ENCODE results near the gene CBARP.

The CBARP gene

DNA sequence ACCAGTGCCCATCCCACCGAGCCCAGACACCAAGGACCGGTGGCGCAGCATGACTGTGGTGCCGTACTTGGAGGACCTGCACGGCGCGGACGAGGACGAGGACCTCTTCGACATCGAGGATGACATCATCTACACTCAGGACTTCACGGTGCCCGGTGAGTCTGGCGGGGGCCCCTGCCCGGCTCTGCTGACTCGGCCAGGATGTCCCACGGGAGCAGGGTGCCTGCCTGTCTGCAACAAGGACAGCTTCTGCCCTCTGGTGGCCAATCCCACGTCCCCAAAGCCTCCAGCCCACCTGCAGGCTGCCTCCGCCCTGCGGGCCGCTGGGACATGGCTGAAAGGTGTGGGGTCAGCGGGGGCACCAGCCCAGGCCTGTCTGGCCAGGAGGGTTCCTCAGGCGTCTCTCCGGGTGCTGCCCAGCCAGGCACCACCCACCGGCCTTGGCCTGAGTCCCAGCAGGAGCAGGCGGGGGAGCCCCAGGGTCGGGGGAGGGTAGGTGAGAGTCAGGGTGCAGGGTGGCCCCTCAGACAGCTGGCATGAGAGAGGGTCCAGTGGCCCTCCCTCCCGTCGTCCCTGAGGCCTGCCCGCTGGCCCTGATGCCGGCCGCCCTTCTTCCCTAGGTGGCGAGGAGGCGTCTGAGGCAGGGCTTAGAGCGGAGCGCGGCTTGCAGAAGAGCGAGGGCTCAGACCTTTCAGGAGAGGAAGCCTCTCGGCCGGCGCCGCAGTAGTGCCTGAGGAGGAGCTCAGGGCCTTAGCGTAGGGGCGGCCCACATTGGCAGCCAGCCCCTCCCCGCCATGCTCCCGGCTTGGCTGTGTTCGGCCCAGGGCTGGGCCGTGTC, 14.6 kb downstream of the CBARP start (continued):
- 0 out of 2 replicates have a peak, but pooled peaks have one; percentile 4 for TF ChIP-seq SP2 (tag by site-specific recombination; IDR thresholded peaks at IDR 0.05)
- TF ChIP-seq, protein P1, sequence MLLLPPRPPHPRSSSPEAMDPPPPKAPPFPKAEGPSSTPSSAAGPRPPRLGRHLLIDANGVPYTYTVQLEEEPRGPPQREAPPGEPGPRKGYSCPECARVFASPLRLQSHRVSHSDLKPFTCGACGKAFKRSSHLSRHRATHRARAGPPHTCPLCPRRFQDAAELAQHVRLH (tag by site-specific recombination; IDR thresholded peaks at IDR 0.05), result no peak
- TF ChIP-seq ZNF791 (tag by site-specific recombination; IDR thresholded peaks at IDR 0.05), result no peak
- TF ChIP-seq, protein P2, sequence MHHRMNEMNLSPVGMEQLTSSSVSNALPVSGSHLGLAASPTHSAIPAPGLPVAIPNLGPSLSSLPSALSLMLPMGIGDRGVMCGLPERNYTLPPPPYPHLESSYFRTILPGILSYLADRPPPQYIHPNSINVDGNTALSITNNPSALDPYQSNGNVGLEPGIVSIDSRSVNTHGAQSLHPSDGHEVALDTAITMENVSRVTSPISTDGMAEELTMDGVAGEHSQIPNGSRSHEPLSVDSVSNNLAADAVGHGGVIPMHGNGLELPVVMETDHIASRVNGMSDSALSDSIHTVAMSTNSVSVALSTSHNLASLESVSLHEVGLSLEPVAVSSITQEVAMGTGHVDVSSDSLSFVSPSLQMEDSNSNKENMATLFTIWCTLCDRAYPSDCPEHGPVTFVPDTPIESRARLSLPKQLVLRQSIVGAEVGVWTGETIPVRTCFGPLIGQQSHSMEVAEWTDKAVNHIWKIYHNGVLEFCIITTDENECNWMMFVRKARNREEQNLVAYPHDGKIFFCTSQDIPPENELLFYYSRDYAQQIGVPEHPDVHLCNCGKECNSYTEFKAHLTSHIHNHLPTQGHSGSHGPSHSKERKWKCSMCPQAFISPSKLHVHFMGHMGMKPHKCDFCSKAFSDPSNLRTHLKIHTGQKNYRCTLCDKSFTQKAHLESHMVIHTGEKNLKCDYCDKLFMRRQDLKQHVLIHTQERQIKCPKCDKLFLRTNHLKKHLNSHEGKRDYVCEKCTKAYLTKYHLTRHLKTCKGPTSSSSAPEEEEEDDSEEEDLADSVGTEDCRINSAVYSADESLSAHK (tag by site-specific recombination; IDR thresholded peaks at IDR 0.05), result no peak
- TF ChIP-seq ZNF416 (tag by site-specific recombination; IDR thresholded peaks at IDR 0.05), result no peak
- no peak for TF ChIP-seq ZNF174 (tag by site-specific recombination; IDR thresholded peaks at IDR 0.05)
- TF ChIP-seq ZNF621 (tag by site-specific recombination; IDR thresholded peaks at IDR 0.05), result no peak
- TF ChIP-seq OVOL3 (tag by site-specific recombination; IDR thresholded peaks at IDR 0.05), result no peak
- TF ChIP-seq FEZF1 (tag by site-specific recombination; IDR thresholded peaks at IDR 0.05), result no peak
- no peak for TF ChIP-seq ZSCAN16 (tag by site-specific recombination; IDR thresholded peaks at IDR 0.05)
- TF ChIP-seq, protein P3, sequence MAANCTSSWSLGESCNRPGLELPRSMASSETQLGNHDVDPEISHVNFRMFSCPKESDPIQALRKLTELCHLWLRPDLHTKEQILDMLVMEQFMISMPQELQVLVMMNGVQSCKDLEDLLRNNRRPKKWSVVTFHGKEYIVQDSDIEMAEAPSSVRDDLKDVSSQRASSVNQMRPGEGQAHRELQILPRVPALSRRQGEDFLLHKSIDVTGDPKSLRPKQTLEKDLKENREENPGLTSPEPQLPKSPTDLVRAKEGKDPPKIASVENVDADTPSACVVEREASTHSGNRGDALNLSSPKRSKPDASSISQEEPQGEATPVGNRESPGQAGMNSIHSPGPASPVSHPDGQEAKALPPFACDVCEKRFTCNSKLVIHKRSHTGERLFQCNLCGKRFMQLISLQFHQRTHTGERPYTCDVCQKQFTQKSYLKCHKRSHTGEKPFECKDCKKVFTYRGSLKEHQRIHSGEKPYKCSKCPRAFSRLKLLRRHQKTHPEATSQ (tag by site-specific recombination; IDR thresholded peaks at IDR 0.05), result no peak
- TF ChIP-seq, protein P4, sequence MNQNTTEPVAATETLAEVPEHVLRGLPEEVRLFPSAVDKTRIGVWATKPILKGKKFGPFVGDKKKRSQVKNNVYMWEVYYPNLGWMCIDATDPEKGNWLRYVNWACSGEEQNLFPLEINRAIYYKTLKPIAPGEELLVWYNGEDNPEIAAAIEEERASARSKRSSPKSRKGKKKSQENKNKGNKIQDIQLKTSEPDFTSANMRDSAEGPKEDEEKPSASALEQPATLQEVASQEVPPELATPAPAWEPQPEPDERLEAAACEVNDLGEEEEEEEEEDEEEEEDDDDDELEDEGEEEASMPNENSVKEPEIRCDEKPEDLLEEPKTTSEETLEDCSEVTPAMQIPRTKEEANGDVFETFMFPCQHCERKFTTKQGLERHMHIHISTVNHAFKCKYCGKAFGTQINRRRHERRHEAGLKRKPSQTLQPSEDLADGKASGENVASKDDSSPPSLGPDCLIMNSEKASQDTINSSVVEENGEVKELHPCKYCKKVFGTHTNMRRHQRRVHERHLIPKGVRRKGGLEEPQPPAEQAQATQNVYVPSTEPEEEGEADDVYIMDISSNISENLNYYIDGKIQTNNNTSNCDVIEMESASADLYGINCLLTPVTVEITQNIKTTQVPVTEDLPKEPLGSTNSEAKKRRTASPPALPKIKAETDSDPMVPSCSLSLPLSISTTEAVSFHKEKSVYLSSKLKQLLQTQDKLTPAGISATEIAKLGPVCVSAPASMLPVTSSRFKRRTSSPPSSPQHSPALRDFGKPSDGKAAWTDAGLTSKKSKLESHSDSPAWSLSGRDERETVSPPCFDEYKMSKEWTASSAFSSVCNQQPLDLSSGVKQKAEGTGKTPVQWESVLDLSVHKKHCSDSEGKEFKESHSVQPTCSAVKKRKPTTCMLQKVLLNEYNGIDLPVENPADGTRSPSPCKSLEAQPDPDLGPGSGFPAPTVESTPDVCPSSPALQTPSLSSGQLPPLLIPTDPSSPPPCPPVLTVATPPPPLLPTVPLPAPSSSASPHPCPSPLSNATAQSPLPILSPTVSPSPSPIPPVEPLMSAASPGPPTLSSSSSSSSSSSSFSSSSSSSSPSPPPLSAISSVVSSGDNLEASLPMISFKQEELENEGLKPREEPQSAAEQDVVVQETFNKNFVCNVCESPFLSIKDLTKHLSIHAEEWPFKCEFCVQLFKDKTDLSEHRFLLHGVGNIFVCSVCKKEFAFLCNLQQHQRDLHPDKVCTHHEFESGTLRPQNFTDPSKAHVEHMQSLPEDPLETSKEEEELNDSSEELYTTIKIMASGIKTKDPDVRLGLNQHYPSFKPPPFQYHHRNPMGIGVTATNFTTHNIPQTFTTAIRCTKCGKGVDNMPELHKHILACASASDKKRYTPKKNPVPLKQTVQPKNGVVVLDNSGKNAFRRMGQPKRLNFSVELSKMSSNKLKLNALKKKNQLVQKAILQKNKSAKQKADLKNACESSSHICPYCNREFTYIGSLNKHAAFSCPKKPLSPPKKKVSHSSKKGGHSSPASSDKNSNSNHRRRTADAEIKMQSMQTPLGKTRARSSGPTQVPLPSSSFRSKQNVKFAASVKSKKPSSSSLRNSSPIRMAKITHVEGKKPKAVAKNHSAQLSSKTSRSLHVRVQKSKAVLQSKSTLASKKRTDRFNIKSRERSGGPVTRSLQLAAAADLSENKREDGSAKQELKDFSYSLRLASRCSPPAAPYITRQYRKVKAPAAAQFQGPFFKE (tag by site-specific recombination; IDR thresholded peaks at IDR 0.05; ENCODE audit: borderline replicate concordance), result no peak
- no peak for TF ChIP-seq ZNF404 (tag by site-specific recombination; IDR thresholded peaks at IDR 0.05)
- TF ChIP-seq ZNF571 (tag by site-specific recombination; IDR thresholded peaks at IDR 0.05), result no peak
- no peak for TF ChIP-seq ZNF184 (tag by site-specific recombination; IDR thresholded peaks at IDR 0.05)
- TF ChIP-seq ZNF133 (tag by site-specific recombination; IDR thresholded peaks at IDR 0.05), result no peak
- TF ChIP-seq ZFP37 (tag by site-specific recombination; IDR thresholded peaks at IDR 0.05), result no peak
- no peak for TF ChIP-seq ZNF530 (tag by site-specific recombination; IDR thresholded peaks at IDR 0.05; ENCODE audit: low read depth)
- TF ChIP-seq, protein P5, sequence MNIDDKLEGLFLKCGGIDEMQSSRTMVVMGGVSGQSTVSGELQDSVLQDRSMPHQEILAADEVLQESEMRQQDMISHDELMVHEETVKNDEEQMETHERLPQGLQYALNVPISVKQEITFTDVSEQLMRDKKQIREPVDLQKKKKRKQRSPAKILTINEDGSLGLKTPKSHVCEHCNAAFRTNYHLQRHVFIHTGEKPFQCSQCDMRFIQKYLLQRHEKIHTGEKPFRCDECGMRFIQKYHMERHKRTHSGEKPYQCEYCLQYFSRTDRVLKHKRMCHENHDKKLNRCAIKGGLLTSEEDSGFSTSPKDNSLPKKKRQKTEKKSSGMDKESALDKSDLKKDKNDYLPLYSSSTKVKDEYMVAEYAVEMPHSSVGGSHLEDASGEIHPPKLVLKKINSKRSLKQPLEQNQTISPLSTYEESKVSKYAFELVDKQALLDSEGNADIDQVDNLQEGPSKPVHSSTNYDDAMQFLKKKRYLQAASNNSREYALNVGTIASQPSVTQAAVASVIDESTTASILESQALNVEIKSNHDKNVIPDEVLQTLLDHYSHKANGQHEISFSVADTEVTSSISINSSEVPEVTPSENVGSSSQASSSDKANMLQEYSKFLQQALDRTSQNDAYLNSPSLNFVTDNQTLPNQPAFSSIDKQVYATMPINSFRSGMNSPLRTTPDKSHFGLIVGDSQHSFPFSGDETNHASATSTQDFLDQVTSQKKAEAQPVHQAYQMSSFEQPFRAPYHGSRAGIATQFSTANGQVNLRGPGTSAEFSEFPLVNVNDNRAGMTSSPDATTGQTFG (tag by site-specific recombination; IDR thresholded peaks at IDR 0.05; ENCODE audit: borderline replicate concordance), result no peak
- no peak for TF ChIP-seq ZNF146 (tag by site-specific recombination; IDR thresholded peaks at IDR 0.05)
- no peak for TF ChIP-seq SETDB1 (IDR thresholded peaks at IDR 0.05; ENCODE audit: insufficient read length, low read length)
- TF ChIP-seq, protein P6, sequence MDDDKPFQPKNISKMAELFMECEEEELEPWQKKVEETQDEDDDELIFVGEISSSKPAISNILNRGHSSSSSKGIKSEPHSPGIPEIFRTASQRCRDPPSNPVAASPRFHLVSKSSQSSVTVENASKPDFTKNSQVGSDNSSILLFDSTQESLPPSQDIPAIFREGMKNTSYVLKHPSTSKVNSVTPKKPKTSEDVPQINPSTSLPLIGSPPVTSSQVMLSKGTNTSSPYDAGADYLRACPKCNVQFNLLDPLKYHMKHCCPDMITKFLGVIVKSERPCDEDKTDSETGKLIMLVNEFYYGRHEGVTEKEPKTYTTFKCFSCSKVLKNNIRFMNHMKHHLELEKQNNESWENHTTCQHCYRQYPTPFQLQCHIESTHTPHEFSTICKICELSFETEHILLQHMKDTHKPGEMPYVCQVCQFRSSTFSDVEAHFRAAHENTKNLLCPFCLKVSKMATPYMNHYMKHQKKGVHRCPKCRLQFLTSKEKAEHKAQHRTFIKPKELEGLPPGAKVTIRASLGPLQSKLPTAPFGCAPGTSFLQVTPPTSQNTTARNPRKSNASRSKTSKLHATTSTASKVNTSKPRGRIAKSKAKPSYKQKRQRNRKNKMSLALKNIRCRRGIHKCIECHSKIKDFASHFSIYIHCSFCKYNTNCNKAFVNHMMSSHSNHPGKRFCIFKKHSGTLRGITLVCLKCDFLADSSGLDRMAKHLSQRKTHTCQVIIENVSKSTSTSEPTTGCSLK (tag by site-specific recombination; IDR thresholded peaks at IDR 0.05), result no peak

All from HEK293 (cell line).